Stomach (tissue), 4 donors: Measurements from ENCODE around the gene PPM1F.

Experiments used
- CTCF ChIP-seq, 7 experiments: fragments of 450-650 bp in 4 of 7; fragments of 200-600 bp in 3 of 7; sonication (generic) in 3 of 7; IDR thresholded peaks; one replicate each; pipeline ENCODE4 v1.5.1; 2016 to 2019; ENCODE audit warnings: antibody characterized with exemption in 7 of 7, control low read depth in 2 of 7, mild to moderate bottlenecking in 1 of 7
- POLR2A ChIP-seq, 4 donors: fragments of 450-650 bp; IDR thresholded peaks; one replicate each; pipeline ENCODE4 v1.6.1; 2016; ENCODE audit warnings: antibody characterized with exemption in 4 of 4, control low read depth in 2 of 4, mild to moderate bottlenecking in 1 of 4, moderate library complexity in 1 of 4
- POLR2AphosphoS5 ChIP-seq, 3 donors: sonication (generic); formaldehyde crosslinking; IDR thresholded peaks; one replicate each; pipeline ENCODE4 v1.6.1; 2016; ENCODE audit warnings: antibody characterized with exemption in 3 of 3

DNA sequence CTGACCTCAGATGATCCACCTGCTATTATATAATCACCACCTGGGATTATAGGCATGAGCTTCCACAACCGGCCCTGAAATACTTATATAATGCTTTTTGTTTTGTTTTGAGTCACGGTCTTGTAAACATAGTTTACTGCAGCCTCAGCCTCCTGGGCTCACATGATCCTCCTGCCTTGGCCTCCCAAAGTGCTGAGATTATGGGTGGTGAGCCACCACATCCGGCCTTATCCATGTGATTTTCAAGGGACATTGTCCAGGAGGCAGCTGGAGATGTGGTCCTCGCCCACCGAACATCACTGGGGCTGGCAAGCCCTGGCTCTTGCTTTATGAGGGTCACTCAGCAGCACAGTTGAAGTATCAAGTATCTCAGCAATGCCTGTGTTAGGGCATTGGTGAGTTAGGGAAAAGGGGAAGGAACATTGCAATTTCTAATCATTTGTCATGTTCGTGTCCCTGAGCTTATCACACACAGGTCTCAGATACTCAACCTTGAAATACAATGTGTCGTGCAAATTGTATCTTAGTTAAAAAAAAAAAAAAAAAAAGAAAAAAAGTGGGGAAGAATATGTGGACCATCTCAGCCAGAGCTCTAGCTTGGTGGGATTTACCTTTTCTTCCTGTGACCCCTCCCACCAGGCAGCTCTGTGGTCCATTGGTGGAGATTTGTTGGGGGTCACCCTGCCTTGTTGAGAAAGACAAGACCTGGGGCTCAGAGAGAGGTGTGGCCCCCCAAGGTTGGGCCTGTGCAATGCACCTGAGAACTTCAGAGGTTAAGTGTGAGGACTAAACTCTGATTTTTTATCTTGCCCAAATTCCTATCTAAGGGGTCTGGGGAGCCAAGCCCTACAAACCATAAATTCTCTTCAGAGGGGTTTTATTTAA, 44.8 kb downstream of the PPM1F start:
- TF ChIP-seq CTCF (IDR thresholded peaks at IDR 0.05): no peak
- TF ChIP-seq POLR2A (IDR thresholded peaks at IDR 0.05): no peak
- TF ChIP-seq POLR2AphosphoS5 (IDR thresholded peaks at IDR 0.05): no peak
